Activated naive CD4-positive, alpha-beta T cell treated with anti-CD3 and anti-CD28 coated beads, Interleukin-2, amount 10 ng/mL, durations not matched to agents 7 days and 5 days (primary cell): ENCODE data around the gene AADACL4.
"Not testable (repeated sequence)": the region's sequence is repeated elsewhere in the genome, so short reads cannot be mapped to it uniquely, and the experiment has no call there.

ENCODE experiments used
- CTCF ChIA-PET: fragments of 350-600 bp; sonication (Branson Sonifier 250); formaldehyde crosslinking; loops from one replicate; lab custom pipeline; 2021; ENCODE audit warnings: antibody characterized with exemption; lab: Charles Lee
- DNase-seq: peaks from one replicate; pipeline ENCODE4 v3.0.0-alpha.2; 2020
- H3K27ac Mint-ChIP-seq: one replicate; pipeline ENCODE4 v1.8.0; 2021; ENCODE audit warnings: mild to moderate bottlenecking, moderate library complexity, mixed read lengths
- H3K27me3 Mint-ChIP-seq: one replicate; pipeline ENCODE4 v1.8.0; 2021; ENCODE audit warnings: mild to moderate bottlenecking, mixed read lengths
- H3K36me3 Mint-ChIP-seq: one replicate; pipeline ENCODE4 v1.8.0; 2021; ENCODE audit warnings: mixed read lengths
- H3K4me1 Mint-ChIP-seq: one replicate; pipeline ENCODE4 v1.8.0; 2021; ENCODE audit warnings: mixed read lengths
- H3K4me3 Mint-ChIP-seq: one replicate; pipeline ENCODE4 v1.8.0; 2021; ENCODE audit warnings: mild to moderate bottlenecking, moderate library complexity, mixed read lengths
- H3K9me3 Mint-ChIP-seq: one replicate; pipeline ENCODE4 v1.8.0; 2021; ENCODE audit warnings: mixed read lengths

AADACL4 gene

GRCh38 chr1:12644829-12645228 is 944 bp downstream of the AADACL4 start:
- Mint-ChIP-seq H3K4me3 (no peak overlapping the region), H3K9me3 (peaks cover 21% of the 10 kb centered on the region), H3K36me3 (peaks cover 9% of the 10 kb centered on the region), H3K4me1 (no peaks in the 10 kb centered on the region), H3K27me3 (peaks cover 45% of the 10 kb centered on the region), H3K27ac (no peak overlapping the region)
- DNase-seq: no peak
- CTCF ChIA-PET: interaction anchor here (0.9 to 1.2 kb wide), 2 partner anchors 14 to 372 kb away, joined by 3 to 4 read pairs; no protein-coding TSS in a partner anchor

- CTCF ChIA-PET: interaction anchor here (2.1 kb wide), 1 partner anchor 14 kb away, joined by 7 read pairs; no protein-coding TSS in a partner anchor
- not testable (repeated sequence) for H3K27ac Mint-ChIP-seq, H3K36me3 Mint-ChIP-seq, H3K4me3 Mint-ChIP-seq, DNase-seq, H3K4me1 Mint-ChIP-seq
- Mint-ChIP-seq H3K9me3 (peaks cover 15% of the 10 kb centered on the region), H3K27me3 (peaks cover 48% of the 10 kb centered on the region)
These were observed 1.5 kb downstream of the AADACL4 start for GRCh38 chr1:12645401-12645800.

GRCh38 chr1:12648741-12649140 is 4.9 kb downstream of the AADACL4 start:
- Mint-ChIP-seq H3K27ac (no peak overlapping the region), H3K27me3 (peaks cover 65% of the 10 kb centered on the region)
- CTCF ChIA-PET: interaction anchor here (3.3 kb wide), 1 partner anchor 10 kb away, joined by 14 read pairs; no protein-coding TSS in a partner anchor

GRCh38 chr1:12649971-12650421 is 6.1 kb downstream of the AADACL4 start:
- Mint-ChIP-seq H3K27ac (no peak overlapping the region), H3K4me1 (no peaks in the 10 kb centered on the region), H3K36me3 (no peaks in the 10 kb centered on the region), H3K9me3 (no peaks in the 10 kb centered on the region), H3K4me3 (no peak overlapping the region), H3K27me3 (peaks cover 52% of the 10 kb centered on the region)
- CTCF ChIA-PET: interaction anchor here (0.9 to 3.3 kb wide), 2 partner anchors 9 to 377 kb away, joined by 3 to 14 read pairs; no protein-coding TSS in a partner anchor
- DNase-seq: no peak

More at GRCh38 chr1:12648741-12649140, 4.9 kb downstream of the AADACL4 start:
- no peak for DNase-seq
- Mint-ChIP-seq H3K4me1 (no peaks in the 10 kb centered on the region), H3K36me3 (no peaks in the 10 kb centered on the region), H3K4me3 (no peak overlapping the region), H3K9me3 (no peaks in the 10 kb centered on the region)

- Mint-ChIP-seq H3K4me1 (peaks cover 8% of the 10 kb centered on the region), H3K27ac (no peak overlapping the region), H3K9me3 (no peaks in the 10 kb centered on the region), H3K36me3 (no peaks in the 10 kb centered on the region), H3K4me3 (no peak overlapping the region), H3K27me3 (peaks cover 49% of the 10 kb centered on the region)
- CTCF ChIA-PET: interaction anchor here (1.4 kb wide), 1 partner anchor 340 kb away, joined by 4 read pairs; no protein-coding TSS in a partner anchor
- DNase-seq: no peak
These were observed 10.2 kb downstream of the AADACL4 start for GRCh38 chr1:12654004-12654567.

- H3K4me1 Mint-ChIP-seq: peaks cover 8% of the 10 kb centered on the region
- no peaks in the 10 kb centered on the region for H3K36me3 Mint-ChIP-seq
- DNase-seq: no peak
- H3K27me3 Mint-ChIP-seq: peaks cover 47% of the 10 kb centered on the region
- H3K4me3 Mint-ChIP-seq: no peak overlapping the region
- no peak overlapping the region for H3K27ac Mint-ChIP-seq
- CTCF ChIA-PET: interaction anchor here (1.2 kb wide), 1 partner anchor 13 kb away, joined by 3 read pairs; no protein-coding TSS in a partner anchor
- H3K9me3 Mint-ChIP-seq: no peaks in the 10 kb centered on the region
These were observed 10.8 kb downstream of the AADACL4 start for GRCh38 chr1:12654657-12655056.

- Mint-ChIP-seq H3K27me3 (peaks cover 36% of the 10 kb centered on the region), H3K27ac (no peak overlapping the region), H3K36me3 (no peaks in the 10 kb centered on the region), H3K9me3 (no peaks in the 10 kb centered on the region), H3K4me3 (no peak overlapping the region), H3K4me1 (peaks cover 8% of the 10 kb centered on the region)
- no peak for DNase-seq
- CTCF ChIA-PET: interaction anchor here (1.2 to 4.0 kb wide), 4 partner anchors 35 to 380 kb away, joined by 3 to 38 read pairs (median 4); no protein-coding TSS in a partner anchor
These were observed 12.7 kb downstream of the AADACL4 start for GRCh38 chr1:12656575-12656974.

- Mint-ChIP-seq H3K4me1 (peaks cover 8% of the 10 kb centered on the region), H3K9me3 (no peaks in the 10 kb centered on the region), H3K27me3 (peaks cover 32% of the 10 kb centered on the region), H3K27ac (no peak overlapping the region), H3K4me3 (no peak overlapping the region), H3K36me3 (no peaks in the 10 kb centered on the region)
- DNase-seq: no peak
- CTCF ChIA-PET: interaction anchor here (1.2 to 4.0 kb wide), 12 partner anchors 8 to 385 kb away, joined by 3 to 45 read pairs (median 10); partner anchors contain the start of gene DHRS3
These were observed 13.4 kb downstream of the AADACL4 start for GRCh38 chr1:12657060-12657884.

- H3K4me1 Mint-ChIP-seq, H3K4me3 Mint-ChIP-seq, DNase-seq, H3K36me3 Mint-ChIP-seq, H3K27ac Mint-ChIP-seq, H3K9me3 Mint-ChIP-seq: not testable (repeated sequence)
- H3K27me3 Mint-ChIP-seq: peaks cover 32% of the 10 kb centered on the region
- CTCF ChIA-PET: interaction anchor here (0.9 to 4.0 kb wide), 16 partner anchors 9 to 386 kb away, joined by 3 to 45 read pairs (median 9); partner anchors contain the start of gene DHRS3
These were observed 14.1 kb downstream of the AADACL4 start for GRCh38 chr1:12657885-12658512.

GRCh38 chr1:12658531-12659453 is 14.9 kb downstream of the AADACL4 start:
- peaks cover 8% of the 10 kb centered on the region for H3K4me1 Mint-ChIP-seq
- peak overlapping the region; percentile 0 for H3K27ac Mint-ChIP-seq
- no peaks in the 10 kb centered on the region for H3K9me3 Mint-ChIP-seq
- CTCF ChIA-PET: interaction anchor here (0.6 to 4.0 kb wide), 33 partner anchors 9 to 430 kb away, joined by 3 to 45 read pairs (median 4); partner anchors contain the start of genes AADACL4 and DHRS3
- H3K27me3 Mint-ChIP-seq: peaks cover 35% of the 10 kb centered on the region
- H3K36me3 Mint-ChIP-seq: no peaks in the 10 kb centered on the region
- no peak overlapping the region for H3K4me3 Mint-ChIP-seq
- peak; percentile 81 for DNase-seq

- Mint-ChIP-seq H3K36me3 (no peaks in the 10 kb centered on the region), H3K27me3 (peaks cover 46% of the 10 kb centered on the region), H3K27ac (no peak overlapping the region), H3K4me3 (no peak overlapping the region), H3K9me3 (no peaks in the 10 kb centered on the region), H3K4me1 (peaks cover 8% of the 10 kb centered on the region)
- DNase-seq: no peak
- CTCF ChIA-PET: interaction anchor here (0.8 kb wide), 1 partner anchor 364 kb away, joined by 3 read pairs; no protein-coding TSS in a partner anchor
These were observed 17.8 kb downstream of the AADACL4 start for GRCh38 chr1:12661606-12662219.

GRCh38 chr1:12662556-12662955 is 18.7 kb downstream of the AADACL4 start:
- Mint-ChIP-seq H3K9me3 (no peaks in the 10 kb centered on the region), H3K27me3 (peaks cover 46% of the 10 kb centered on the region), H3K4me1 (peaks cover 5% of the 10 kb centered on the region), H3K36me3 (no peaks in the 10 kb centered on the region), H3K4me3 (no peak overlapping the region), H3K27ac (no peak overlapping the region)
- CTCF ChIA-PET: interaction anchor here (0.8 to 1.5 kb wide), 2 partner anchors 350 to 365 kb away, joined by 3 read pairs; no protein-coding TSS in a partner anchor
- DNase-seq: no peak
